ENCODE measurements around the gene ST6GALNAC4. TPM values are rescaled to one million over a fixed set of nuclear protein-coding genes. Genes with fewer than 3 reads are reported as not detected.
"Not testable (repeated sequence)": the region's sequence is repeated elsewhere in the genome, so short reads cannot be mapped to it uniquely, and the experiment has no call there.

The ST6GALNAC4 gene
- total RNA-seq, 1 donor from 2014 or later, result 40.0 TPM

GRCh38 chr9:127893392-127893791 is 23.4 kb downstream of the ST6GALNAC4 start:
- no peak for DNase-seq (ENCODE audit: low spot score)

- no peak for DNase-seq (ENCODE audit: low spot score)
Measured at GRCh38 chr9:127892831-127893230, 24.0 kb downstream of the ST6GALNAC4 start.

DNA sequence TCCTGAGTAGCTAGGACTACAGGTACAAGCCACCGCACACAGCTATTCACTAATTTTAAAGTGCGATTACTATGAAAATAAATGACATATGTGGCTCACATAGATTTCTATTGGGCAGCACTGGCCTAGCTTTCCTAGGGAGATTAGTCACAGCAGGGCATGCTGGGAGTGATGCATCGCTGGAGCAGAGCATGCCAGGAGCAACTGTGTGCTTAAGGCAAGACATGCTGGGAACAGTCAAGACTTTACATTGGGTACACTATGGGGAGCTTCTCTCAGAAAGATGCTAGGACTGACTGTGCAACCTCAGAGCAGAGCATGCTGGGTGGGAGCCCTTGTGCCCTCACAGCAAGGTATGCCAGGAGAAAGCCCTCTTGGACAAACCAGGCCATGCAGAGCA is 26.8 kb downstream of the ST6GALNAC4 start:
- DNase-seq (ENCODE audit: low spot score), result no peak

- DNase-seq (ENCODE audit: low spot score), result no peak
Measured at GRCh38 chr9:127887792-127888191, 29.0 kb downstream of the ST6GALNAC4 start.

GRCh38 chr9:127886401-127886972 is 30.4 kb downstream of the ST6GALNAC4 start:
- DNase-seq (ENCODE audit: low spot score), result no peak

DNA sequence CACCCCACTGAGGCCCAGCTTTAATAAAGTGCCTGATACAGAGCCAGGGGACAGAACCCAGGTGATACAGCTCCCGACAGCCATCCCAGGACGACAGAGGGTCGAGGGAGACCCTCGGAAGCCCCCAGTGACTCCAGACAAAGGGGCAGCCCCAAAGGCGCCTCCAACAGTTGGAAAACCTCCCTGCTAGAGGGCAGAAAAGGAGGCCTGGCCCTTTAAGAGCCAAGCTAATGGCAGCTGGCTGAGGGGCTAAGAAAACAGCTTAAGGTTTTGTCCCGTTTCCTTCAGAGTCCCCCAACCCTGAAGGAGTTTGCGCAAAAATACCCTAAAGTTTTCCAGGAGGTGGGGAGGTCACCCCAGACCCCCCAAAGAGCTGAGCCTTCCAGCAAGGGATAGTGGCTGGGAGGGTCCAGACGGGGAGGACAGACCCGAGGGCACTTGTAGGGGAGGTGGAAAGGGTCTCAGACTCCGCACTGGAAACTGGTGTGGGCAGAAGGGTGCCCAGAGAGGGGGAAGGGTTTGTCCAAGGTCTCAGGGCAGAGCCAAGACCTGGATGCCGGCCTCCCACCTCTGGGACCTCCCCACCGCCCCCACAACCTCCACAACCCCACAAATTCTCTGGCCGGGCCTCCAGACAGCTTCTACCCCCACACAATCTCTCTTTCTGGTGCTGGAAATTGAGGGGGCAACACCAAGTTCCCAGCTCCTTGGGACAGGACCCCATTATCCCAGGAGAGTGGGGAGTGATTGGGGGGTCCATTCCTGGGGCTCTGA is 31.1 kb downstream of the ST6GALNAC4 start:
- DNase-seq (ENCODE audit: low spot score), result no peak

GRCh38 chr9:127884976-127885490 is 31.8 kb downstream of the ST6GALNAC4 start:
- no peak for DNase-seq (ENCODE audit: low spot score)

DNA sequence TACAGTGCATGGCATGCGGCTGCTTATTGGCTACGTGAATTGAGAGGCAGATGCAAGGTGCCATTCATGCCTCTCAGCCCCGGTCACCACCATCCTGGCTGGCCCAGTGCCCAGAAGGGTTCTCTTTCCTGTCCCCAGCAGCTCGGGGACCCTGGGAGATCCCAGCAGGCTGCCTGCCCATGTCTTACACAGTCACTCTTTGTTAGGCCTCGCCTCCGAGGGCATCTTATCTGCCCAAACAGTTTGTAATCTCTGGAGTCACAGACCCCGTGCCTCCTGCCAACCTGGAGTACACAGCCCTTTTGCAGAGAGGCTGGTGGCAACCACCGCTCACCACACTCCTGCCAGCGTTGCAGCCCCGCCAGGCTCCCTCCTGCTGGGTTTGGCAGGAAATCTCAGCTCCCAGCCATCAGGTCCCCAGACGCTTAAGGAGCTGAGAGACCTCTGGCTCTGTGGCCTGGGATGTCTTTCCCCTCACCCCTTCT is 32.4 kb downstream of the ST6GALNAC4 start:
- no peak for DNase-seq (ENCODE audit: low spot score)

DNA sequence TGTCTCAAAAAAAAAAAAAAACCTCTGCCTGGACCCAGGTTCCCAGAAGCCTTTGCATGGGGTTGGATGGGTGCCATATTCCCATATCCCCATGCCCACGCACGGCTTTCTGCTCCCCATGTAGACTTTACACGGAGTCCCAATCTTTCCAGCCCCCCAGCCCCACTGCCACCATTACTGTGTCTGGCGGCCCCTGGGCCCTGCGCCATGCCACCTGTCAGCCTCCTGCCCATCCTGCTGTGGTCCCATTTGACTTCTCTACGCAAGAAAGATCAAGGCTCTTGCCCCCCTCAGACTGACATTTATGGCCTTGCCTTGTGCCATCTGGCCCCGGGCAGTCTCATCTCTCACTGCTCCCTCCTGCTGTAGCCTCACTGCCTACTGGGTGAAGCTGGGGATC is 32.9 kb downstream of the ST6GALNAC4 start:
- no peak for DNase-seq (ENCODE audit: low spot score)

DNA sequence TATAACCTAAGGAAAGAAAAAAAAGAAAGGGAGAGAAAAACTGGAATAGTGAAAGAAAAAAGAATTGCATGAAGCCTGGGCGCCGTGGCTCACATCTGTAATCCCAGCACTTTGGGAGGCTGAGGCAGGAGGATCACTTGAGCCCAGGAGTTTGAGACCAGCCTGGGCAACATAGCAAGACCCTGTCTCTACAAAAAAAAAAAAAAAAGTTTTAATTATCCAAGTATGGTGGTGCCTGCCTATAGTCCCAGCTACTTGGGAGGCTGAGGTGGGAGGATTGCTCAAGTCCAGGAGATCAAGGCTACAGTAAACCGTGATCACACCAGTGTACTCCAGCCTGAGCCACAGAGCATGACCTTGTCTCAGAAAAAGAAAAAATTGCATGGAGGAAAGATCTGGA is 35.1 kb downstream of the ST6GALNAC4 start:
- DNase-seq (ENCODE audit: low spot score), result not testable (repeated sequence)

DNA sequence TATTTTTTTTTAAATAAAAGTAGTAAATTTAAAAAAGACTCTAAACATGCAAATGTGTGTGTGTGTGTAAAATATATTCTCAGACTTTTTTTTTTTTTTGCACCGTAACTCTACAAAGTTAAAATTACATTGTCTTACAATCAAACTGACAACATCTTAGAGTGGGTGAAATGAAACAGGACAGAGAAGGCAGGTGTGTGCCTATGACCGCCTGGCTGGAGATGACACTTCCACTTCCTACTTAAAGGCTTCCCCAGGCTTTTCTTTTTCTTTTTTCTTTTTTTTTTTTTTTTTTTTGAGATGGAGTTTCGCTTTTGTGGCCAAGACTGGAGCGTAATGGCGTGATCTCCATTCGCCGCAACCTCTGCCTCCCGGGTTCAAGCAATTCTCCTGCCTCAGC is 36.7 kb downstream of the ST6GALNAC4 start:
- no peak for DNase-seq (ENCODE audit: low spot score)

DNA sequence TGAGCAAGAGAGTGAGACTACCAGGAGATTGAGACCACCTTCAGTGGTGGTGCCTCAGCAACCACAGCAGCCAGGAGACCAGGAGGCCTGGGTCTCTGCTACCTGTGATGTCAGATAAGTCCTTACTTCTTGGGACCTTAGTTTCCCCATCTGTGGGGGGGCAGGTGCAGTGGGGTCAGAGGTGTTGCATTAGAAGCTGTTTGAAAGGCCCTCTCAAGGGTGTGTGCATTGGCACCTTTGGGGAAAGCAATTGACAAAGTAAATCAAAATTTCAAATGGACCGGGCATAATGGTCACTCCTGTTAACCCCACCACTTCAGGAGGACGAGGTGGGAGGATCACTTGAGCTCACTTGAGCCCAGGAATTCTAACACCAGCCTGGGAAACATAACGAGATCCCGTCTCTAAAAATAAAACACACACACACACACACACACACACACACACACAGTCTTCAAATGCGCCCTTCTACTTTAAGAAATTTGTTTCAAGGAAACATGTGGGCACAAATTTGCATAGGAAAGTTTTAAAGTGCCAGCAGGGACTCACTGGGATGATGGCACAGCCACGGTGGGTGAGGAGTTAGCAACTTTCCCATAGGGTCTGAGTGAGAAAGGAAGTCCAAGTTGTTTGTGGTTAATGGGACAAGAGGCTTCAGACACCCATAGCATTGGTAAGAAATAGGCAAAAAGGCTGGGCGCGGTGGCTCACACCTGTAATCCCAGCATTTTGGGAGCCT is 38.0 kb downstream of the ST6GALNAC4 start:
- DNase-seq (ENCODE audit: low spot score), result no peak

- no peak for DNase-seq (ENCODE audit: low spot score)
Measured at GRCh38 chr9:127878001-127878651, 38.7 kb downstream of the ST6GALNAC4 start.

DNA sequence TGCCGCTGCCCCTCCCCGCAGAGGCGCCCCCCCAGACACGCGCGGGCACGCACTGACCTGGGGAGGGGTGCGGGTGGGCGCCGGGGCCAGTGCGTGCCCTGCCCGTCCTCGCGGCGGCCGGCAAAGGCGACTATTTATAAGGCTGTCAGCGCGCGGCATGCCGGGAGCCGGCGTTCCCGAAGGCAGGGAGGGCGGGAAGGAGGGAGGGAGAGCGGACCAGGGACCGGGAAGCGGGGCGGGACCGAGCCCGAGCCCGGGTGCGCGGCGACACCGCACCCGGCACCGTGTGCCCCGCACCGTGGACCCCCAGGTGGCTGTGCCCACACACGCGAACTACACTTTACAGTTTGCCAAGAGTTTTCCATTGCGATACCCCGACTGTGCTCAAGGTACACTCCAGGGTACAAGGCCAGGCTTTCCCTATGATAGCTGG is 39.3 kb downstream of the ST6GALNAC4 start, which contains the start of gene AK1:
Gene AK1, minus strand, starts transcription at position 110 of the 433 bp plus-strand sequence. CDS start 3,058 bp downstream, outside the sequence.
- no peak for DNase-seq (ENCODE audit: low spot score)

GRCh38 chr9:127876764-127877562 is 39.9 kb downstream of the ST6GALNAC4 start:
- DNase-seq (ENCODE audit: low spot score), result no peak

DNA sequence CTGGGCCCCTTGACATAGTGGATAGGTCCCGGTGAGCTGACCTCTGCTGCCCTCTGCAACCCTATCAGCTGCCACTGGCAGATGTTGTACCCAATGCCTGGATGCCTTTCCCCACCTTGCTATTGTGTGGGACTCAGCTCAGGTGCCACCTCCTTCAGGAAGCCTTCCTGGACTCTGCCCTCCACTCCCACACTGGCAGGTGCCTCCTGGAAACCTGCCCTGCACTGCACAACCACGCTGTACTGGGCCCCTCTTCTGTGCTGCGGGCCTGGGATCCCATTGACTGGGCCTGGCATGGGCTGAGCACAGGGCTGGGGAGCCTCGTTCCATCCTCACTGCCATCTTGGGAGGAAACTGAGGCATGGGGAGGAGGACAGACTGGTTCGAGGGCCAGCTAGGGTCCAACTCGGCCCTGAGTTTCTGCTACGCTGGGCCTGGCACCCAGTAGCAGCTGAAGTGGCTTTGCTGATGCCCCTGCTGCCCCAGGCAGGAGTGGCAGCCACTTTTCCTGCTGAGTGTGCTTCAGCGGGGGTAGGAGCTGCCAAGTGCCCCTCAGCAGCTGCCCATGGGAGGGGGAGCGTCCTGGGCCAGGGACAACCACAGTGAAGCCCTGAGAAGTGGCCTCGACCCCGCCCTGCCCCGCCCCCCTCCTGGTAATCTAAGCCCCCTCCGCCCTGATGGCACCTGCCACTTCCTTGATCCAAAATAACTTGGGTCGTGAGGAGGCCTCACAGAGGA is 40.6 kb downstream of the ST6GALNAC4 start:
- no peak for DNase-seq (ENCODE audit: low spot score)

DNA sequence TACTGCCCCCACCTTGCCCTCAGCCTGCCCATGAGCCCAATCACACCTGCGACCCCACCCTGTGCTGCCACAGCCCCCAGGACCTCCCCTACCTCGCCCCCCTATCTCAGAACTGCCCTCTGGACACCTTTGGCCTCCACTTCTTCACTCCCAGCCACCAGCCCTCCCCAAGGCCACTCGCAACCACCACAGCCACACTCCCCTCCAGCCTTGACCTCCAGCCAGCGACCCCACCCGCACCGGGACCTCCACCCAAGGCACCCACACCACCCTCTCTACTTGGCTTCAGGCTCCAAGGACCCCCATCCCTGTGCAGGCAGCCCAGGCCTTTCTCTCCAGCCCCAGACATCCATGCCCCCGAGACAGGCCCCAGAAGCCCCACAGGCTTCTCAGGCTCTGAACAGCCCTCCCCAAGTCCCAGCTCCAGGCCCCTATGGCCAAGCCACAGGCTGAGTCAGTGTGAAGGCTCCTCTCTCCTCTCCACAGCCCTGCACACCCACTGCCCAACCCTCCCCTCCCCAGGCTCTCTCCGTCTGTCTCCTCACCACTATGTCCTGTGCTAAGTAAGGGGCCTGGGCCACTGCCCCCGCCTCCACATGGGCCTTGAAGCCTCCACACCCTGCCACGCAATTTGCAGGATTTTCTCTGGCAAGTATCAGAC is 41.4 kb downstream of the ST6GALNAC4 start:
- no peak for DNase-seq (ENCODE audit: low spot score)

DNA sequence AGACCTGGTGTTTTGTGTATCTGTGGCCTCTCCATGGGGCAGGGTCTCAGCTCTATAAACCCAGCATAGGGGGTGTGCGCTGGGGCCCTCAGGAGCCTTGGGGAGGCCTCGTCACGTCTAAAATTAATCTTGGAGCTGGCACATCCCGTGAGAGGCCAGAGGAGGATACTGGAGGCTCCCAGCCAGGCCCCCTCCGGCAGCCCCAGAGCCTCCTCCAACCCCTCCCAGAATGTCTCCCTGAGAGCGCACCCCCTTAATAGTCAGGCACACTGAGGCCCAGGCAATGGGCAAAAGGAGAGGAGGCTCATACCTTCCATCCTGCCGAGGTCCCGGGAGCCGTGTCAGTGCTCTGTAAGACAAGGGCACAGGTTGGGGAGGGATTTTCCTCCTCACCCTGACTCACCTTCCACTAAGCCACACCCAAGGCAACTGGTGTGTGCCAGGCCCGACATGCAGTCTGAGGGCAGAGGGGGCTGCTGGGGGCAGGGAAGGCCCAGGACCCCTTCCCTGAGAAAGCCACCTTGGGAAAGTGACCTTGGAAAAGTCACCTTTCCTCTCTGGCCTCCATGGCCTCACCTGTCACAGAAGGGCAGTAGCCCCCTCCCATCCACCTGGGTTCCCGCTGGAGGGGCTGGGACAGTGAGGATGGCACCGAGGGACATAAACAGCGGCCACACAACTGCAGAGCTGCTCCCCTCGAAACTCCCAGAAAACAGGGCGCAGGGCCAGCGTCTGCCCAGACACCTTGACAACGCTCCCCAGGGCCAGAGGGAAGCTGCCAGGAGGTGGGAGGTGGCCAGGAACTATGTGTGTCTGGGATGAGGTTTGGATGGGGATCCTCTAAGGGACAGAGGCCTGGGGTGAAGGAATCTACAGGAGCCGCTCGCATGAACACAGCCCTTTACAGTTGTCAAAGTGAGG is 42.3 kb downstream of the ST6GALNAC4 start:
- no peak for DNase-seq (ENCODE audit: low spot score)

All from mesenteric fat pad (tissue), 1 donor.